ENCODE data around the gene PPP3R1.

The PPP3R1 gene

GRCh38 chr2:68241732-68242131, 10.6 kb downstream of the PPP3R1 start:
- Histone ChIP-seq H3K9ac (ENCODE audit: low read length) (no peak overlapping the region), H3K4me3 (ENCODE audit: low read length) (no peak overlapping the region), H3K27me3 (replicated peaks; ENCODE audit: control insufficient read depth, insufficient read depth, low read length) (no peaks in the 10 kb centered on the region), H3K4me1 (ENCODE audit: control insufficient read depth, insufficient read depth, low read length) (peaks cover 35% of the 10 kb centered on the region), H3K9me3 (ENCODE audit: control insufficient read depth, low read length) (no peaks in the 10 kb centered on the region), H3K36me3 (ENCODE audit: control insufficient read depth, insufficient read depth, low read length, severe bottlenecking) (peaks cover 4% of the 10 kb centered on the region)
- no peak for DNase-seq (ENCODE audit: low read depth)

- Histone ChIP-seq H3K36me3 (ENCODE audit: control insufficient read depth, insufficient read depth, low read length, severe bottlenecking) (peaks cover 4% of the 10 kb centered on the region), H3K4me3 (ENCODE audit: low read length) (no peak overlapping the region), H3K9ac (ENCODE audit: low read length) (no peak overlapping the region), H3K9me3 (ENCODE audit: control insufficient read depth, low read length) (no peaks in the 10 kb centered on the region), H3K4me1 (ENCODE audit: control insufficient read depth, insufficient read depth, low read length) (peaks cover 40% of the 10 kb centered on the region), H3K27me3 (replicated peaks; ENCODE audit: control insufficient read depth, insufficient read depth, low read length) (no peaks in the 10 kb centered on the region)
- DNase-seq (ENCODE audit: low read depth): no peak
These were observed 11.9 kb downstream of the PPP3R1 start for GRCh38 chr2:68240446-68240845.

- DNase-seq (ENCODE audit: low read depth): no peak
- Histone ChIP-seq H3K9ac (ENCODE audit: low read length) (no peak overlapping the region), H3K27me3 (replicated peaks; ENCODE audit: control insufficient read depth, insufficient read depth, low read length) (no peaks in the 10 kb centered on the region), H3K4me3 (ENCODE audit: low read length) (no peak overlapping the region), H3K9me3 (ENCODE audit: control insufficient read depth, low read length) (no peaks in the 10 kb centered on the region), H3K4me1 (ENCODE audit: control insufficient read depth, insufficient read depth, low read length) (peaks cover 38% of the 10 kb centered on the region), H3K36me3 (ENCODE audit: control insufficient read depth, insufficient read depth, low read length, severe bottlenecking) (no peaks in the 10 kb centered on the region)
These were observed 13.1 kb downstream of the PPP3R1 start for GRCh38 chr2:68238955-68239822.

GRCh38 chr2:68237976-68238580, 14.3 kb downstream of the PPP3R1 start:
- Histone ChIP-seq H3K36me3 (ENCODE audit: control insufficient read depth, insufficient read depth, low read length, severe bottlenecking) (no peaks in the 10 kb centered on the region), H3K4me3 (ENCODE audit: low read length) (no peak overlapping the region), H3K4me1 (ENCODE audit: control insufficient read depth, insufficient read depth, low read length) (peaks cover 34% of the 10 kb centered on the region), H3K9me3 (ENCODE audit: control insufficient read depth, low read length) (no peaks in the 10 kb centered on the region), H3K9ac (ENCODE audit: low read length) (no peak overlapping the region), H3K27me3 (replicated peaks; ENCODE audit: control insufficient read depth, insufficient read depth, low read length) (no peaks in the 10 kb centered on the region)
- DNase-seq (ENCODE audit: low read depth): no peak

GRCh38 chr2:68237404-68237803, 14.9 kb downstream of the PPP3R1 start:
- H3K9me3 ChIP-seq (ENCODE audit: control insufficient read depth, low read length): no peaks in the 10 kb centered on the region
- H3K9ac ChIP-seq (ENCODE audit: low read length): no peak overlapping the region
- no peaks in the 10 kb centered on the region for H3K27me3 ChIP-seq (replicated peaks; ENCODE audit: control insufficient read depth, insufficient read depth, low read length)
- peak; percentile 73 for DNase-seq (ENCODE audit: low read depth)
- no peaks in the 10 kb centered on the region for H3K36me3 ChIP-seq (ENCODE audit: control insufficient read depth, insufficient read depth, low read length, severe bottlenecking)
- H3K4me3 ChIP-seq (ENCODE audit: low read length): peak overlapping the region; percentile 1
- H3K4me1 ChIP-seq (ENCODE audit: control insufficient read depth, insufficient read depth, low read length): peaks cover 34% of the 10 kb centered on the region

GRCh38 chr2:68236876-68237275, 15.5 kb downstream of the PPP3R1 start:
- H3K9ac ChIP-seq (ENCODE audit: low read length): no peak overlapping the region
- no peak for DNase-seq (ENCODE audit: low read depth)
- no peaks in the 10 kb centered on the region for H3K9me3 ChIP-seq (ENCODE audit: control insufficient read depth, low read length)
- peaks cover 34% of the 10 kb centered on the region for H3K4me1 ChIP-seq (ENCODE audit: control insufficient read depth, insufficient read depth, low read length)
- H3K36me3 ChIP-seq (ENCODE audit: control insufficient read depth, insufficient read depth, low read length, severe bottlenecking): no peaks in the 10 kb centered on the region
- no peaks in the 10 kb centered on the region for H3K27me3 ChIP-seq (replicated peaks; ENCODE audit: control insufficient read depth, insufficient read depth, low read length)
- H3K4me3 ChIP-seq (ENCODE audit: low read length): peak overlapping the region; percentile 1

GRCh38 chr2:68236103-68236734, 16.1 kb downstream of the PPP3R1 start:
- H3K9me3 ChIP-seq (ENCODE audit: control insufficient read depth, low read length): no peaks in the 10 kb centered on the region
- H3K27me3 ChIP-seq (replicated peaks; ENCODE audit: control insufficient read depth, insufficient read depth, low read length): no peaks in the 10 kb centered on the region
- H3K36me3 ChIP-seq (ENCODE audit: control insufficient read depth, insufficient read depth, low read length, severe bottlenecking): no peaks in the 10 kb centered on the region
- H3K4me3 ChIP-seq (ENCODE audit: low read length): peak overlapping the region; percentile 1
- DNase-seq (ENCODE audit: low read depth): no peak
- peaks cover 34% of the 10 kb centered on the region for H3K4me1 ChIP-seq (ENCODE audit: control insufficient read depth, insufficient read depth, low read length)
- no peak overlapping the region for H3K9ac ChIP-seq (ENCODE audit: low read length)

GRCh38 chr2:68235090-68235489, 17.2 kb downstream of the PPP3R1 start:
- Histone ChIP-seq H3K4me3 (ENCODE audit: low read length) (no peak overlapping the region), H3K9ac (ENCODE audit: low read length) (no peak overlapping the region), H3K4me1 (ENCODE audit: control insufficient read depth, insufficient read depth, low read length) (peaks cover 45% of the 10 kb centered on the region), H3K36me3 (ENCODE audit: control insufficient read depth, insufficient read depth, low read length, severe bottlenecking) (no peaks in the 10 kb centered on the region), H3K27me3 (replicated peaks; ENCODE audit: control insufficient read depth, insufficient read depth, low read length) (no peaks in the 10 kb centered on the region), H3K9me3 (ENCODE audit: control insufficient read depth, low read length) (no peaks in the 10 kb centered on the region)
- DNase-seq (ENCODE audit: low read depth): no peak

- Histone ChIP-seq H3K36me3 (ENCODE audit: control insufficient read depth, insufficient read depth, low read length, severe bottlenecking) (no peaks in the 10 kb centered on the region), H3K4me3 (ENCODE audit: low read length) (no peak overlapping the region), H3K9ac (ENCODE audit: low read length) (no peak overlapping the region), H3K27me3 (replicated peaks; ENCODE audit: control insufficient read depth, insufficient read depth, low read length) (no peaks in the 10 kb centered on the region), H3K9me3 (ENCODE audit: control insufficient read depth, low read length) (no peaks in the 10 kb centered on the region), H3K4me1 (ENCODE audit: control insufficient read depth, insufficient read depth, low read length) (peaks cover 48% of the 10 kb centered on the region)
- no peak for DNase-seq (ENCODE audit: low read depth)
These were observed 17.9 kb downstream of the PPP3R1 start for GRCh38 chr2:68234405-68234804.

GRCh38 chr2:68231061-68231372, 21.3 kb downstream of the PPP3R1 start:
- no peak for DNase-seq (ENCODE audit: low read depth)
- Histone ChIP-seq H3K4me1 (ENCODE audit: control insufficient read depth, insufficient read depth, low read length) (peaks cover 22% of the 10 kb centered on the region), H3K4me3 (ENCODE audit: low read length) (no peak overlapping the region), H3K27me3 (replicated peaks; ENCODE audit: control insufficient read depth, insufficient read depth, low read length) (no peaks in the 10 kb centered on the region), H3K9ac (ENCODE audit: low read length) (no peak overlapping the region), H3K36me3 (ENCODE audit: control insufficient read depth, insufficient read depth, low read length, severe bottlenecking) (no peaks in the 10 kb centered on the region), H3K9me3 (ENCODE audit: control insufficient read depth, low read length) (no peaks in the 10 kb centered on the region)

- peak; percentile 52 for DNase-seq (ENCODE audit: low read depth)
- no peak overlapping the region for H3K9ac ChIP-seq (ENCODE audit: low read length)
- no peaks in the 10 kb centered on the region for H3K9me3 ChIP-seq (ENCODE audit: control insufficient read depth, low read length)
- H3K4me1 ChIP-seq (ENCODE audit: control insufficient read depth, insufficient read depth, low read length): peaks cover 21% of the 10 kb centered on the region
- no peak overlapping the region for H3K4me3 ChIP-seq (ENCODE audit: low read length)
- no peaks in the 10 kb centered on the region for H3K27me3 ChIP-seq (replicated peaks; ENCODE audit: control insufficient read depth, insufficient read depth, low read length)
- no peaks in the 10 kb centered on the region for H3K36me3 ChIP-seq (ENCODE audit: control insufficient read depth, insufficient read depth, low read length, severe bottlenecking)
These were observed 21.9 kb downstream of the PPP3R1 start for GRCh38 chr2:68230241-68231060.
